ENCODE data around the gene CDH6.

CDH6 gene

GRCh38 chr5:31378136-31378535 is 184.7 kb downstream of the CDH6 start:
- DNase-seq (ENCODE audit: low read depth): no peak

Data from activated gamma-delta T cell treated with anti-CD3 and anti-CD28 coated beads, Interleukin-2, amount 50 U/mL, for 16 hours (primary cell).